Liver (tissue), 3 donors: ENCODE data around the gene FAM169A.

Experiments
- HNF4G ChIP-seq: IDR thresholded peaks from 2 replicates; pipeline ENCODE4 v1.6.1; 2016; ENCODE audit warnings: antibody characterized with exemption
- TAF1 ChIP-seq: conservative IDR thresholded peaks from 2 replicates; pipeline ENCODE4 v1.6.1; 2016; ENCODE audit warnings: antibody characterized with exemption, mild to moderate bottlenecking
- YY1 ChIP-seq: IDR thresholded peaks from 2 replicates; pipeline ENCODE4 v1.6.1; 2016; ENCODE audit warnings: antibody characterized with exemption, mild to moderate bottlenecking
- TF ChIP-seq, protein P1 (sequence below): fragments of 150-350 bp; IDR thresholded peaks from 2 replicates; pipeline ENCODE4 v1.5.1; 2017; ENCODE audit warnings: improper control_type of control experiment, low read depth, low read length; ENCODE audit not compliant: missing input control
- TF ChIP-seq, protein P2 (sequence below): IDR thresholded peaks from 2 replicates; pipeline ENCODE4 v1.6.1; 2016; ENCODE audit warnings: antibody characterized with exemption, mild to moderate bottlenecking
- donor health status: healthy.
- donor health status: healthy.

DNA sequence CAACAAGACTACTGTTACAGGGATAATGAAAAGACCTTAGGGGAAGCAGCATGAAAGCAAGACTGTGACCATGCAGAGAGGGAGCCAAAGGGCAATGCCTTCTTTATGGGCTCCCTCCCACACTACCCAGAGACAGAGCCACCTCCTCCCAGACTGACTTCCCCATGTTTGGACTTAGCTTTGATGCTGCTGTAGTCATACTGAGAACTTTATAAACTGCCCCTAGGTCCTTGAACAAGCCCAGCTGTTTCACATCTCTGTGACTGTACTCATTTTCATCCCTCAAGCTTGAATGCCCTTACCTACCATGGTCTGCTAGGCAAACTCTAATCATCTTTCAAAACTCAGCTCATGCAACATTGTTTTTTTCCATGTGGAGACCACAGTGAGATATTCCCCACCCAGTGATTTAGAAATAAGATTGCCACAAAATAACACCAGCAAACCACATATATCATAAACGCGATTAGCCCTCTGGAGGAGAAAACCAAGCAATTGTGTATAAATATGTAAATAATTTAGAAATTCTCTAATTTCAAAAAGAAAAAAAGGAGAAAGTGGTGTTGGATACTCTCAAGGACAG is 23.4 kb upstream of the FAM169A start:
- TF ChIP-seq, protein P1, sequence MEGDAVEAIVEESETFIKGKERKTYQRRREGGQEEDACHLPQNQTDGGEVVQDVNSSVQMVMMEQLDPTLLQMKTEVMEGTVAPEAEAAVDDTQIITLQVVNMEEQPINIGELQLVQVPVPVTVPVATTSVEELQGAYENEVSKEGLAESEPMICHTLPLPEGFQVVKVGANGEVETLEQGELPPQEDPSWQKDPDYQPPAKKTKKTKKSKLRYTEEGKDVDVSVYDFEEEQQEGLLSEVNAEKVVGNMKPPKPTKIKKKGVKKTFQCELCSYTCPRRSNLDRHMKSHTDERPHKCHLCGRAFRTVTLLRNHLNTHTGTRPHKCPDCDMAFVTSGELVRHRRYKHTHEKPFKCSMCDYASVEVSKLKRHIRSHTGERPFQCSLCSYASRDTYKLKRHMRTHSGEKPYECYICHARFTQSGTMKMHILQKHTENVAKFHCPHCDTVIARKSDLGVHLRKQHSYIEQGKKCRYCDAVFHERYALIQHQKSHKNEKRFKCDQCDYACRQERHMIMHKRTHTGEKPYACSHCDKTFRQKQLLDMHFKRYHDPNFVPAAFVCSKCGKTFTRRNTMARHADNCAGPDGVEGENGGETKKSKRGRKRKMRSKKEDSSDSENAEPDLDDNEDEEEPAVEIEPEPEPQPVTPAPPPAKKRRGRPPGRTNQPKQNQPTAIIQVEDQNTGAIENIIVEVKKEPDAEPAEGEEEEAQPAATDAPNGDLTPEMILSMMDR: no peak
- TF ChIP-seq HNF4G (no peak), YY1 (no peak), TAF1 (no peak)
- TF ChIP-seq, protein P2, sequence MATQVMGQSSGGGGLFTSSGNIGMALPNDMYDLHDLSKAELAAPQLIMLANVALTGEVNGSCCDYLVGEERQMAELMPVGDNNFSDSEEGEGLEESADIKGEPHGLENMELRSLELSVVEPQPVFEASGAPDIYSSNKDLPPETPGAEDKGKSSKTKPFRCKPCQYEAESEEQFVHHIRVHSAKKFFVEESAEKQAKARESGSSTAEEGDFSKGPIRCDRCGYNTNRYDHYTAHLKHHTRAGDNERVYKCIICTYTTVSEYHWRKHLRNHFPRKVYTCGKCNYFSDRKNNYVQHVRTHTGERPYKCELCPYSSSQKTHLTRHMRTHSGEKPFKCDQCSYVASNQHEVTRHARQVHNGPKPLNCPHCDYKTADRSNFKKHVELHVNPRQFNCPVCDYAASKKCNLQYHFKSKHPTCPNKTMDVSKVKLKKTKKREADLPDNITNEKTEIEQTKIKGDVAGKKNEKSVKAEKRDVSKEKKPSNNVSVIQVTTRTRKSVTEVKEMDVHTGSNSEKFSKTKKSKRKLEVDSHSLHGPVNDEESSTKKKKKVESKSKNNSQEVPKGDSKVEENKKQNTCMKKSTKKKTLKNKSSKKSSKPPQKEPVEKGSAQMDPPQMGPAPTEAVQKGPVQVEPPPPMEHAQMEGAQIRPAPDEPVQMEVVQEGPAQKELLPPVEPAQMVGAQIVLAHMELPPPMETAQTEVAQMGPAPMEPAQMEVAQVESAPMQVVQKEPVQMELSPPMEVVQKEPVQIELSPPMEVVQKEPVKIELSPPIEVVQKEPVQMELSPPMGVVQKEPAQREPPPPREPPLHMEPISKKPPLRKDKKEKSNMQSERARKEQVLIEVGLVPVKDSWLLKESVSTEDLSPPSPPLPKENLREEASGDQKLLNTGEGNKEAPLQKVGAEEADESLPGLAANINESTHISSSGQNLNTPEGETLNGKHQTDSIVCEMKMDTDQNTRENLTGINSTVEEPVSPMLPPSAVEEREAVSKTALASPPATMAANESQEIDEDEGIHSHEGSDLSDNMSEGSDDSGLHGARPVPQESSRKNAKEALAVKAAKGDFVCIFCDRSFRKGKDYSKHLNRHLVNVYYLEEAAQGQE: no peak
